ENCODE data around the gene EPN3.
A peak's percentile ranks its signal among the peaks of the same experiment; 100 is the strongest.

The EPN3 gene

DNA sequence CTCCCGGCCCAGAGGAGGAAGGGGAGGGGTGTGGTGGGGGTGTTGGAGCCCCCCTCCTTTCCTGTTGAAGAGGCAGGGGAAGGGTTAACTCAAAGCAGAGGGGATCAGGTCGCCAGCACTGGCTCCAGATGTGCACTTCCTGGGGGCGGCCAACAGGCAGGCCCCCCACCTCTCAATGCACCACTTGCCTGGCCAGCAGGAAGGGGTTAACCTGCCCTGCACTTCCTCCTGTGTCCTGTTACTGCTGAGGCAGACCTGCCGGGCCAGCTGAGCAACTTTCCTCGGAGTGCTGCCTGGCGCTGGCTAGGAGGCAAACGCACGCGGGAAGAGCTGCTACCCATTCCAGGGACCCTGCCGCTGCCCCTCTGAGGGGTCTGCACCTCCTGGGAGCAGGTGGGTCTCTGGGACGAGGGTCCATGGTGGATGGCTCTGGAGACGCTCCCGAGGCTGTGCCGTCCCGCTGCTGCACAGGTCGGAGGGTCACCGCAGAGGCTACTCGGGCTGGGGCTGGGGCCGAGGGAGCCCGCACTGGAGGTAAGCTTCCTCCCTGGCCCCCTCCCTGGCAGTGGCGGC is at the start of gene EPN3:
Gene EPN3, plus strand, starts transcription at position 284 of the 573 bp plus-strand sequence. CDS start 3,822 bp downstream, outside the sequence.
- DNase-seq (ENCODE audit: low read depth): peak; percentile 21

DNA sequence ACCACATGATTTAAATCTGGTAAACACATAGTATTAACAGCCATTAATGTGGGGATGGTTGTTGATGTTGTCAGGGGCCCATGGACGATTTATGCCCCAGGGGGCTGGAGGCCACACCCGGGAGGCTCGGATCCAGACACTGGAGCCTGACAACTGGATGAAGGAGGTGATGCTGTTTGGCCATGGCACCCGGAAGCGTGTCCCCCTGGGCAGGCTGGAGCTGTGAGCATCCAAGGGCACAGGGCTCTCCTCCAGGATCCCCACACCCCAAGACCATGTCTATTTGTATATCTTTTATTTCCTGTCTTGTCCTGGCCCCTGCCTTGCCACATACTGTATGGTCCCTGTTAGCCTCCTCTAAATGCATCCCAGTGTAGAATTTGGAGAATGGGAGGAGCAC is 49.3 kb upstream of the EPN3 start:
- no peak for DNase-seq (ENCODE audit: low read depth)

DNA sequence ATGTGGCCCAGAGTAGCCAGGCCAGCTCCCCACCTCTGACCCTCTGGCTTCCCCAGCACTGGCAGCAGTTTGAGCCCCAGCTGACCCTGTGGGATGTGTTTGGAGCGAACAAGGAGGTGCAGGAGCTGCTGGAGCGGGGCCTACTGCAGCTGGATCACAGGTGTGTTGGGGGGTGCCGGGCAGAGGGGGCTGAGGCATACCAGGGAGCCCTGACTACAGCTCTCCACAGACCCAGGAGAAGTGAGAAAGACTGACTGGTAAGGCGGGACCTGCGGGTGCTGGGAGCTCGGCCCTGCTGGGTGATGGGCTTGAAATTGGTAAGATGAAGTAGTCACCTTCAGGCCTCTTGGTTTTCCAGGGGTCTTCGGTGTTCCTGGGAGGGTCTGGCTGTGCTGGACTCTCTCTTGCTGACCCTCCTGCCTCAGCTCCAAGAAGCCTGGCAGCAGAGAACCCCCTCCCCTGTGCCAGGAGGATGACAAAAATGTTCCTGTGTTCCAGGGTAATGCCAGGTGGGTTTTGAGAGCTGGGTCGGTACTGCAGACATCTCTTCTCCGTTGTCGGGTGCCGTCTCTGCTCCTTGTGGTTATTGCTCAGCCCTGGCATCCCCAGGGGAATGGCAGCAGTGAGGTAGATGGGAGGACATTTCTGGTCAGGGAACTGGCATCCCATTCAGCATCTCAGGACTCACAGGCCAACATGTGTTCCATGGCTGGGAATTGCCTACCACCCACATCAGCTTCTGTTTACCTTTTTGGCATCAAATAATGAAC is 48.0 kb upstream of the EPN3 start:
- no peak for DNase-seq (ENCODE audit: low read depth)

DNA sequence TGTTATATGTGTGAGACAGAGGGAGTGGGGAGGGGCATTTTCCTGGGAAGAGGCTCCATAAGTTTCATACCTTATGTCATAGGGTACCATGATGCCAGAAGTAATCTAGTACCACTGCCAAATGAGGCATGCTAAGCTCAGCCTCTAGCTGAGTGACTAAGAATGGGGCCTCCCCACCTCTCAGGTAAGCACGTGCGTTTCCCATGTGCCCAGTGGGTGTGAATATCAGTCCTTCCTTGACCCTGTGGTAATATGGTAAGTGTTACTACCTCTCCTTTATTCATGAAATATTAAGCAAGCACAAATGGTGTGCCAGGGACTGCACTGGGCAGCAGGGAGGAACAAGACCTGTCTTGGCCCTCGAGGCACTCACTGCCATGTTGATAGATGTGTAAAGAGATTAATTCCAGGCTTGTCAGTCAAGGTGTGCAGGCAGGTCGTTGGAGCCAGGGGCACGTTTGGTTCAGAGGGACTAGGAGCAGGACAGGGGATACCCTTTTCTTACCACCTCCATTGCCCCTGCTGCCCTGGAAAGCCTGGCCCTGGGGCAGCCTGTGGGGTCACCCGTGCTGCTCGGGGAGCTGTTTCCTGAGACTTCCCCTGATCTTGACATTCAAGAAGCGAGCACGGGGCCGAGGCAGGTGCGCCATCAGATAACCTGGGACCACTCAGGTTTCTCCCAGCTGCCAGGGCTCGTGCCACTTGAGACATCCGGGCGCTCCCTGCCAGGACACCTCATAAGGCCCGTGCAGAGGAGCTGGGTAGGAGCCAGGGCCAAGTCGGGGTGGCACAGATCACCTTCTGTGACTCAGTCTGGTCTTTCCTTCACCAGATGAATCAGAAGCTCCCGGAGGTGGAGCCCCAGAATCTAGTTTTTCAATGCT is 45.1 kb upstream of the EPN3 start:
- peak; percentile 71 for DNase-seq (ENCODE audit: low read depth)

DNA sequence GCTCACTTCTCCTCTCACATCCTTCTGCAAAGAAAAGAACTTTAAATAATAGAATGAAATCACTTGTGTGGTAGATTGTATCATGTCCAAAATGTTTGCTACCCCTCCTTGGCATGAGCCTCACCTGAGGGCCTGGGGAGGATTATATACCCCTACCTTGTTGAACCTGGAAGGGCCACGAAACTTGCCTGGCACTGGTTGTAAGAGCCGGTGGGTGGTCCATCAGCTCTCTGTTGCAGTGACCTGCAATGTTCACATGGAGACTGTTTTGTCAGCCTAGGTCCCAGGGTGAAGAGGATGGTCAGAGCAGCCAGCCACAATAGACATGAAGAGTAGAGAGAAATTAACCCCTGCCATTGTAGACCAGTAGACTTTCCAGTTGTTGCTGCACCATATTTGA is 43.7 kb upstream of the EPN3 start:
- no peak for DNase-seq (ENCODE audit: low read depth)

DNA sequence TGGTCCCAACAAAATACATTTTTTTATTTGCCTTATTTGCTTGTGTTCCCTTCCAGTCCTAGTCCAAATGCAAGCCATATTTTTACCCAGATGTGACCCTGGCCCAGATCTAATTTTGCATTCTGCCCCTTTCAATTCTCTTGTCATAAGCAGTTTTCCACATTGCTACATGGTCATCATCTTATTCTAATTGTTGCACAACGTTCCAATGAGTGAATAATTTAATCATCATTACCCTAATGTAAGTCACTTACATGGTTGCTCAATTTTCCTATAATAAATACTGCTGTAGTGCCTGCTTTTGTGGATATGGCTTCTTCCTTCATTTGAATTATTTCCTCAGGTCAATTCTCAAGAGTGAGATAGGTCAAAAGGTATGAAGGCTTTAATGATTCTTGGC is 41.0 kb upstream of the EPN3 start:
- no peak for DNase-seq (ENCODE audit: low read depth)

DNA sequence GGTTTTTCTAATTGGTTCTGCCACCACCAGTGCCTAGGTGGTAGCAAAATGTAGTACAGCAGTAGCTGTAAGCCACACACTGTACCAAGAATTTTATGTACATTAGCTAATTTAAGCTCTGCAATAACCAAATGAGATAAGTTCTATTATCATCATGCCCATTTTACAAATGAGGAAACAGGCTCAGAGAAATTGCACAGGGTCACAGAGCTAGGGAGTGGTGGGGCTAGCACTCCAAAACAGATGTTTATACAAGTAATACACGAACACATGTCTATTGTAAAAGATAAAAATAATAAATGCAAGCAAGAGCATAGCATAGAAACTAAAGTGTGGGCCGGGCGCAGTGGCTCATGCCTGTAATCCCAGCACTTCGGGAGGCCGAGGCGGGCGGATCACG is 40.3 kb upstream of the EPN3 start:
- DNase-seq (ENCODE audit: low read depth): no peak

DNA sequence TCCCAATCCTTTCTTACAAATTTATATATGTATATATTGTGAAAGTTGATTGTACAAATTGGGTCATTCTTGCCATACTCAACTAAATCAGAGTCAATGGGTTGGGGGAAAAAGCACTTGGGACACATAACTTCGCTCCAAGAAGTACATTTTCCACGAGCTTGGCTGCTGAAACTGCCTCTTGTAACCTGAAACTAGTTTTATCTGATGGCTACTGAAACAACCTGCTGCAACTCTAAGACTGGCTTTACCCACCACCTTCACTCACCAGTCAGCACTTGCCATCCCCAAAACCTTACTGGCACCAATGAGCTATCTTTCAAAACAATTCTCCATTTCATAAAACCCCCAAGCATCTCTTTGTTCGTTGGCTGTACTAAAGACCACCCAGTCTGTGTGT is 38.8 kb upstream of the EPN3 start:
- DNase-seq (ENCODE audit: low read depth): no peak

DNA sequence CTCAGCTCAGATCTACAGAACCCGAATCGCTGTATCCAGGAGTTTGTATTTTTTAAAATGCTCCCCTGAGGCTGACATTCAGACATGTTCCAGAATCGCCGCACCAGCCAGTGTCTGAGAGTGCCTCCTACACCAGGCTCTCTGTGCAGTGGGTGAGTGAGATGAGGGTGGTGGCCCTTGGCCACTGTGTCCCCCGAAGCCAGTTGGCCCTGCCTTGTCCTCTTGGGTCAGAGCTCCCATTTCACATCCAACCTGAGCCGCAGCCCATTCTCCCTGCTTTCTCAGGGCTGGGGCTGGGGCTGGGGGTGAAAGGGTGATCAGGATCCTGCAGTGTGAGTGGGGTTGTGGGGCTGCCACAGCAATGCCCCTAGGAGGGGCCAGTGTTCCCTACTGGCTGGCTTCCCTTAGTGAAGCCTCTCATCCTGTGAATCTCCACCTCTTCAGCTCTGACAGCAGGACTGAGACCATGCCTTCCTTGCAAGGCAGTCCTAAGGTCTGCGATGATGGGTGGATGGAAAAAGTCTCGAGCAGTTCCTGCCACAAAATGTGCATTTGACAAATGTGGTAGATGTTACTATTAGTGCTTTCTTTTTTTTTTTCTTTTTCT is 37.2 kb upstream of the EPN3 start:
- DNase-seq (ENCODE audit: low read depth): no peak

DNA sequence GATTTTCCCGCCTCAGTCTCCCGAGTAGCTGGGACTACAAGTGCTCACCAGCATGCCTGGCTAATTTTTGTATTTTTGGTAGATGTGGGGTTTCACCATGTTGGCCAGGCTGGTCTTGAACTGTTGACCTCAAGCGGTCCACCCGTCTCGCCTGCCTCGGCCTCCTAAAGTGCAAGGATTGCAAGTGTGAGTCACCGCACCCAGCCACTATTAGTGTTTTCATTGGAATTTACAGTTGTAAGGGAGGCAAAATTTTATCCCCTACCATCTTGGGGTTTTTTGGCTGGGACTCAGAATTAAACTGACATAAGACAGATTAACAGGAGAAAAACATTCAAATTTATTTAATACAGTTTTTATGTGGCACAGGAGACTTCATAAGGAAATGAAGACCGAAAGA is 36.6 kb upstream of the EPN3 start:
- DNase-seq (ENCODE audit: low read depth): peak; percentile 81

DNA sequence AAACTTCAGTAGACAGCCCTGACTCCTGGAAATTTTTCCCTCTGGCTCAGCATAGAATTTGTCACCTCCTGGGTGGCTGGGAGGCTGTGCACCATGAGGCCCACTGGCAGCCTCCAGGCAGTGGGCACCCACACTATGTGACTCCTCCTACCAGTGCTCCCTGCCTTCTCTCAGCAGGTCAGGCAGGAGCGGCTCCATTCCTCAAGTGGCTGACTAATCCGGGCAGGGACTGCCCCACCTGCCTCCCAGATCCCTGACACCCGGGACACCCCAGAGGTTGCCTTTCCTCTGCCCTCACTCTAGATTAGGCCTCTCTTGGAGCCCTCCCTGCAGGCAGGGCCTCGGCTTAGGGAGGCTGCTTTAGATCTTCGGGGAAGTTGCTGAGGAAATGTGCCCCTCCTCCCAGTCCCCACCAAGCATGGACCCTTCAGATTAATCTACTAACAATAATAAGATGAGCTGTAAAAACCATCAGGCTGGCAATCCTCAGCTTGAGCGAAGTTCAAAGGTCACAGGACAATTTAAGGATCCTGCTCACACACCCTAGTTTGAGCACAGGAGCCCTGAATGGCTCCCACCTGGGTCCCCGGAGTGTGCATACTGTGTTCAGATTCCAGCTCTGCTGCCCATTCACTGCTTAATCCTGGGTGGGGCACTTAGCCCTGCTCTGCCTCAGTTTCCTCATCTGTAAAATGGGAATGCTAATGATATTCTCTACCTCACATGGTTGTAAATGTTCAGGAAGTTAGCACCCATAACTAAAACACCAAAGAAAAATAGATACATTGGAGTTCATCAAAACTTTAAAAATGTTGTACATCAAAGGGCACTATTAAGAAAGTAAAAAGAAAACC is 34.3 kb upstream of the EPN3 start:
- DNase-seq (ENCODE audit: low read depth): peak; percentile 19

DNA sequence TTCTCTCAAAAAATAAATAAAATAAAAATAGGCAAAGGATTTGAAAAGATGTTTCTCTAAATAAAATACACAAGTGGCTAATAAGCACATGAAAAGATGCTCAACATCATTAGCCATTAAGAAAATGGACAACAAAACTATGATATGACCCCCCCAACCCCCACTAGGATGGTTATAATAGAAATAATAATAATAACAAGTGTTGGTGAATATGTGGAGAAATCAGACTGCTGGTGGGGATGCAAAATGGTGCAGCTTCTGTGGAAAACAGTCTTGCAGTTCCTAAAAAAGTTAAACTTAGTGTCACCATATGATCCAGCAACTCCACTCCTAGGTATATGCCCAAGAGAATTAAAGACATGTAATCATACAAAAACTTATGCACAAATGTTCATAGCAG is 33.3 kb upstream of the EPN3 start:
- DNase-seq (ENCODE audit: low read depth): no peak

DNA sequence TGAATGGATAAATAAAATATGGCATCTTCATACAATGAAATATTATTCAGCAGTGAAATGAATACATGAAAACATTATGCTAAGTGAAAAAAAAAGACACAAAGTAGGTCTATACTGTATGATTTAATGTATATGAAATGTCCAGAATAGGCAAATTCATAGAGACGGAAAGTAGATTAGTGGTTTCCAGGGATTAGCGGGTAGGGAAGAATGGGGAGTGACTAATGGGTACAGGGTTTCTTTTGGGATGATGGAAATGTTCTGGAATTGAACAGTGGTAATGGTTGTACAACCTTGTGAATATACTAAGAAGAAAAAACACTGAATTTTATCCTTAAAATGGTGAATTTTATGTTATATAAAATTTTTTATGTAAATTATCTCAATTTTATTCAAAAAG is 32.8 kb upstream of the EPN3 start:
- no peak for DNase-seq (ENCODE audit: low read depth)

DNA sequence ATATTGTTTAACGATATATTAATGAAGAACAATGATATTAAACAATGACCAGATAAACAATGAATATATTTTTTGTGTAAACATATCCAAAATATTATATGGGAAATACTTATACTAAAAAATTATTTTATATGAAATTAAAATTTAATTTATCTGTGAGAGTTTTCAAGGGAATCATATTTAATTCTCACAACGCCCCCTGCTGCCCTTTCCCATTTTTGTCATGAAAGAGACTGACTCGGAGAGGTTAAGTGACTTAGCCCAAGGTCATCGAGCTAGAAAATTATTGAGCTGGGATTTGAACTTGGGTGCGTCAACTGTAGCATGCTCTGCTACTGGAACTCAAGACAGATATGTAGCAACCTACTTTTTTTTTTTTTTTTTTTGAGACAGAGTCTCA is 31.5 kb upstream of the EPN3 start:
- DNase-seq (ENCODE audit: low read depth): peak; percentile 72

DNA sequence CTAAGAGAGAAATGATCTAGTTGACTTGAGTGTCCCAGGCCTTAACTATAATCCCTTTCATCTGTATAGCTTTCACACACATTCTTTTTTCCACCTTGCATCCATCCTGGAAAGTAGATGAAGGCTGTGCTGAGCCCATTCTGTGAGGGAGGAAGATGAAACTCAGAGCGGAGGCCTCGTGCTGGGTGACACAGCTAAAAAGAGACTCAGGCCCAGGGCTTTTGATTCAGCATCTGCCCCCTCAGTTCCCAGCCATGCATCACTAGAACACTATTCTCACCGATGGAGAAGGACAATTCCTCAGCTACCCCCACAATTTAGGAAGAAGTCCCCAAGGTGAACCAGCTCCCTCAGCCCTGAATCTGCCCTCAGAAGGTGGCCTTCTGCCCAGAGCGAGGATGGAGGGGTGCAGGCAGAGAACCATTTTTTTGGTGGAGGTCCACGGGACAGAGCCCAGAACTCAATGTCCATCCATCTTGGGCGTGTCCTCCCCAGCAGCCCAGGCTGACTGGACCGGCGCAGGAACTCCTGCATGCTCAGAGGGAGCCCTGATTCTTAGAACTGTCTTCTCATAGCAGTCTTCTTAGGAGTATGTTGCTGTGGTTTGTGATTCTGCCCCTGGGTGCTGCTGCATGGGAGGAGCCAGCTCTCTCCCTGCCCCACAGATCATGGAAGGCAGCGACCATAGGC is 30.1 kb upstream of the EPN3 start:
- DNase-seq (ENCODE audit: low read depth): no peak

DNA sequence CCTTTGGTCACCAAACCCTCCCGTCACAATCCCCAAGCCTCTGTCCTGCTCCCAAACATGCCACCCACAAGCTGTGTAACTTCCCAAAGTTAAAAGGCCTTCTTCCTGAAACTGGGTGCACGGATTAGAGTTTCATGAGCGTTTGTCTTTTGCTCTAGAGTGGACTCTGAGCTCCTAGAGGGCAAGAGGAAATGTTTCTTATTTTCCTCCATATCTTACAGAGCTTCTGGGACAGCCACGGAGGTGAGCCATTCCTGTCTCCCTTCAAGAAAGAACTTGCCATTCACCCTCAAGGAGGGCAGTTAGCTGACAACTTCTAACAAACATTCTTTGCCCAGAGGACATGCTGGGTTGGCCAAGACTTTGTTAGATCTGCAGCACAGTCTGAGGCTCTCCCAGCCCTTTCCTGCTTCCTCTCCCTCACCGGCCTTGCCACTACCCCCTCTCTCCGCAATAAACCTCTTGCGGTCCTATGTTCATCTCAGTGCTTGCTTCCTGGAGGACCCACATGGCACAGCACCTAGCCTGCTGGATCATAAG is 26.9 kb upstream of the EPN3 start:
- no peak for DNase-seq (ENCODE audit: low read depth)

DNA sequence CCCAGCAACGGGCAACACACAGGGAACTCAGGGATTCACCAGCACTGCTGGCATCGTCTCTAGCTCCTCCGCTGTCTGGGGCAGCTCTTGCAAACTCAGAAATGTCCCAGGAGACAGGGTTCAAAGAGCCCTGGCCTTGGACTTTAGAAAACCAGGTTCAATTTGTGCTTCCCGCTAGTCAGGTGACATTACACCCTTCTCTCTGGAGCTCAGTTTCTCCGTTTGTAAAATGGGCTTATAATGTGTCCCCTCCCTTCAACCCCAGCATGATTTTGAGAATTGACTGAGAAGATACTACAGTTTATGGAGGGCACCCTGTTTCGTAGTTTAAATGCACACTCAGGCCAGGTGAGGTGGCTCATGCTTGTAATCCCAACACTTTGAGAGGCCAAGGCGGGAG is 26.2 kb upstream of the EPN3 start:
- no peak for DNase-seq (ENCODE audit: low read depth)

DNA sequence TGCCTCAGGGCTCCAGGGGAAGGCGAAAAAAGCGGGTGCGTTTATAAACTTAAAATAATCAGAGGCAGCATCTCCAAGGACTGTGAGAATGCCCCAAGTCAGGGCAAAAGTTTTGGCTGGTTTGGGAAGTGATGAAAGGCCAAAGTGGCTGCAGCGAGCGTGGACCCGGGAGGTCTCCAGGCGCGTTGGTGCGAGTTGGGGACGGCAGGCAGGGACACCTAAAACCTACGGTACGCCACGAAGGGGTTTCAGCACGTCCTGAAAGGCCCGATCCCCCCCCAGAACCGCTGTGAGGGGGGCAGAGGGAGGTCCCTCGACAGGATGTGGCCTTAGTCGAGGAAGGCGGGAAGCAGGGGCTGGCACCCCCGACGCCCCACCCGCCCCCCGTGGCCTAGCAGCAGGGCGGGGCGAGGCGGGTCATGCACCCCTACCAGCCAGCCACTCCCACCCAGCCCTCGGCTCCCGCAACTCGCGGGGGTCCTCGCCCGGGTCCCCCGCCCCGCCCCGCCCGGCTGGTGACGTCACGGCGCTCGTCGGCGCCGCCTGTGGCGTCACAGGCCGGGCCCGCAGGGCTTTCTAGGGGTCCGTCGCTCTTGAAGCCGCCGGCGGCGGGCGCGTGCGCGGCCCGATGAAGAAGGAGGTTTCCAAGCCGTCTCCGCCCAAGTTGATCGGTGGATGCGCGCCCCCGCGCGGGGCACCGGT is 24.5 kb upstream of the EPN3 start, which contains the start of gene MYCBPAP:
Gene MYCBPAP, plus strand, starts transcription at position 569 of the 702 bp plus-strand sequence. CDS start 236 bp downstream, outside the sequence.
- peak; percentile 76 for DNase-seq (ENCODE audit: low read depth)

DNA sequence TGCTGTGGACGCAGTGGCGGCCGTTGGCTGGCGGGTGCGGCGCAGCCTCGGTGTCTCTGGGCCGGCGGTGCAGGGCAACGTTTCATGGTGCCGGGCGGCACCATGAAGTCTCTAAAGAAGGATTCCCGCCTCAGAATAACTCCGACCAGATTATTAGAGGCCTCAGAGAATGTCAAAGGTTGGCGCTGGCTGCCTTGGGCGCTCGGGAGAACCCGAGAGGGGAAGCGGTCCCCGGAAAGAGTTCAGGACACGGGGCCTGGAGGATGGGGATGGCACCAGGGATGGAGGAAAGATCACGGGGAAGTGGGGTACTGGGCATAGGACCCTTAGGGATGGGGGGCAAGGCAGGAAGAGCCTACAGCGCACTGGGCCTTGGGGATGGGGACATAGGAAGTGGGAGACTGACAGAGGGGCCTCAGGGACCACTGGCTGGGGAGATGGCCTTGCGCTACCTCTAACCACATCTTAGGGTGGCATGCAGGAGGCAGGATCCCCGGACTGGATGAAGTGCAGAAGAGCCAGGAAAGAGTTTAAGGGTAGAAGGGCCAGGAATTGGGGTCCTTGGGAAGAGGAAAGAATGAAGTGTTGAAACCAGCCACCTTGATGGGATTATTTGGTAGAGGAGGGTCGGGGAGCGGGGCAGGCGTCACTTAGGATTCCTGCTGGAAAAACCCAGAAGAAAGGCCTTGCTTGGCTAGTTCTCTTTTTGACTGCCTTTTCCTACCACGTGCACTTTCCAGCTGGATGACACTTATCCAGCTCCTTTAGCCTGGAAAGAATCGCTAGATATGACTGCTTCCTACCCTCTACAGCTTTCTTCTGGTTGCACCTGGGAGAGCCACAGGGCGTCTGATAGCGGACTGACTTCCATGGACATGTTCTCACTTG is 23.7 kb upstream of the EPN3 start:
- no peak for DNase-seq (ENCODE audit: low read depth)
